Stimulated activated naive CD8-positive, alpha-beta T cell treated with anti-CD3 and anti-CD28 coated beads, Interleukin-15, Interleukin-2, amounts not matched to agents 100 ng/mL and 50 ng/mL, for 24 hours (primary cell): ENCODE results near the gene FAM76B.

ENCODE experiments used
- H3K27ac Mint-ChIP-seq: one replicate; pipeline ENCODE4 v1.8.0; 2021; ENCODE audit warnings: mild to moderate bottlenecking, mixed read lengths
- H3K27me3 Mint-ChIP-seq: one replicate; pipeline ENCODE4 v1.8.0; 2021; ENCODE audit warnings: mixed read lengths
- H3K36me3 Mint-ChIP-seq: one replicate; pipeline ENCODE4 v1.8.0; 2021; ENCODE audit warnings: low read depth, mixed read lengths
- H3K4me1 Mint-ChIP-seq: one replicate; pipeline ENCODE4 v1.8.0; 2021; ENCODE audit warnings: low read depth, mixed read lengths
- H3K4me3 Mint-ChIP-seq: one replicate; pipeline ENCODE4 v1.8.0; 2021; ENCODE audit warnings: mild to moderate bottlenecking, mixed read lengths
- H3K9me3 Mint-ChIP-seq: one replicate; pipeline ENCODE4 v1.8.0; 2021; ENCODE audit warnings: mixed read lengths

The FAM76B gene

DNA sequence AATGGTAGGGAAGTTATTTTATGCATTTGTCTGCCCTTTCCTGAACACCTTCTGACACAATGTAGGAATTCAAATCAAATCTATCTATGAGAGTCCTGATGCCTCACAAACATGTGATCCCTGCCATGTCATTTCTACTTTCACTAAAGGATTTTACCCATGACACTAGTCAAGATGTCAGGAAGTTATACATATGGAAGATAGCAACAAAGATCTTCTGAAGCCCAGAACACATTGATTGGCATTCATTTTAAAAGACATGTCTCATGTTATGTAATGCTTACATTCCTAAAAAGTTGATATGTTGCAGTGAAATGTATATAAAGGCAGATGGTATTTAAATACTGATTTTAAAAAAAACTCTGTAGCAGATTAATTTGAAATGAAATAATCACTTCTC, 61.5 kb downstream of the FAM76B start:
- H3K4me1 Mint-ChIP-seq, result no peaks in the 10 kb centered on the region
- H3K27me3 Mint-ChIP-seq, result no peaks in the 10 kb centered on the region
- no peaks in the 10 kb centered on the region for H3K9me3 Mint-ChIP-seq

DNA sequence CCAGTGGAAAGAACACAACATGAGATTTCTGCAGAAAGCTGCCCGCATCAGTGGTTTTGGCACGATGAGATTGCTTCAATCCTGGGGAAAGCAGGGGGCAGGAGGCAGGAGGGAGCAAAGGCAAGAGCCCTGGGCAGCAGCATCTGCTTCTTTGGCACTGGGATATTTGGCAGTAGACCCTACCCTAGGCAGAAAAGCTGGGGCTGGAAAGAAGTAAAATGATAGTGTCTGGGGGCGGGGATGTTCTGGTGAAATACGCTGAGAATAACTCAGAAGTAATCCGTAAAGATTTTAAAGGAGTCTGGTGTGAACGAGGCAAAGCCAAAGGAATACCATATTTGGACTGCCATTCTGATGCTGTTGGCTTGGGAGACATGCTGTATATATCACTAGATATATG, 62.0 kb downstream of the FAM76B start:
- H3K9me3 Mint-ChIP-seq, result no peaks in the 10 kb centered on the region
- no peak overlapping the region for H3K27ac Mint-ChIP-seq
- no peaks in the 10 kb centered on the region for H3K36me3 Mint-ChIP-seq
- H3K4me1 Mint-ChIP-seq, result no peaks in the 10 kb centered on the region
- H3K27me3 Mint-ChIP-seq, result no peaks in the 10 kb centered on the region
- no peak overlapping the region for H3K4me3 Mint-ChIP-seq

More for the DNA sequence above, 61.5 kb downstream of the FAM76B start:
- no peaks in the 10 kb centered on the region for H3K36me3 Mint-ChIP-seq
- H3K4me3 Mint-ChIP-seq, result no peak overlapping the region
- H3K27ac Mint-ChIP-seq, result no peak overlapping the region

DNA sequence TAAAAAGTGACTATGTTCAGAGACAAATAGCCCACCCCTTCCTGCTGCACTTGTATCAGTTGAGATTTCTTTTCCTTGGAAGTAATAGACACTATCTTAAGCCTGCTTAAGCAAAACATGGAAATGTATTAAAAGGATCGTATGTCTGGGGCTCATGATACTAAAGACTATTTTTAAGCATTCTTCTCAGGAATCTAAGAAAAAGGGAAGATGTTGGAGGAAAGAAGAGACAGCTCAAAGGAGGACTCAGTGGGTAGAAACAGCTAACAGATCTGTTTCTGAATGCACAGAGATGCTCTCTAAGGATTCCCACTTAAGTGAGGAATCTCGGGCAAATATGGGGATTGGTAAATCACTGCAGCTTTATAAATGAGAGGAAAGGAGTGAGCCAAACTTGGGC, 62.5 kb downstream of the FAM76B start:
- no peaks in the 10 kb centered on the region for H3K36me3 Mint-ChIP-seq
- H3K27me3 Mint-ChIP-seq, result no peaks in the 10 kb centered on the region
- no peaks in the 10 kb centered on the region for H3K4me1 Mint-ChIP-seq
- H3K9me3 Mint-ChIP-seq, result no peaks in the 10 kb centered on the region
- H3K4me3 Mint-ChIP-seq, result no peak overlapping the region
- no peak overlapping the region for H3K27ac Mint-ChIP-seq

DNA sequence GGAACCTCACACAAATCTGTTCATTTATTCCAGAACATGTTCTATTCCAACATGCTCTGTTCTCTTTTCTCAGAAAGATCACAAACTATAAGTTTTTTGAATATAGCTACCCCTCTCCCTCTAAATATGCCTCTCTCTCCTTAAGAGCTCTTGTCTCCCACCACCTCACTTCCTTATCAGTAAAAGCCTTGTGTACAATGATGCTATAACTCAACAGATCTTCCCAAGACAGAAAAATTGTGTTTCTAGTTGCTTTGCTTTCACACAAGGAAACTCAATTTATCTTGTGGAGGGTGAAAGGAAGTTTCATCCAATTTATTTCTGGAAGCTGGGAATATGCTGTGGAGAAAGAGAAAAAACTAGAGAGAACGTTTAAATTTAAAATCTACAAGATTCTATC, 64.4 kb downstream of the FAM76B start:
- Mint-ChIP-seq H3K4me1 (peaks cover 12% of the 10 kb centered on the region), H3K27me3 (no peaks in the 10 kb centered on the region), H3K36me3 (no peaks in the 10 kb centered on the region), H3K9me3 (no peaks in the 10 kb centered on the region), H3K4me3 (no peak overlapping the region), H3K27ac (no peak overlapping the region)

DNA sequence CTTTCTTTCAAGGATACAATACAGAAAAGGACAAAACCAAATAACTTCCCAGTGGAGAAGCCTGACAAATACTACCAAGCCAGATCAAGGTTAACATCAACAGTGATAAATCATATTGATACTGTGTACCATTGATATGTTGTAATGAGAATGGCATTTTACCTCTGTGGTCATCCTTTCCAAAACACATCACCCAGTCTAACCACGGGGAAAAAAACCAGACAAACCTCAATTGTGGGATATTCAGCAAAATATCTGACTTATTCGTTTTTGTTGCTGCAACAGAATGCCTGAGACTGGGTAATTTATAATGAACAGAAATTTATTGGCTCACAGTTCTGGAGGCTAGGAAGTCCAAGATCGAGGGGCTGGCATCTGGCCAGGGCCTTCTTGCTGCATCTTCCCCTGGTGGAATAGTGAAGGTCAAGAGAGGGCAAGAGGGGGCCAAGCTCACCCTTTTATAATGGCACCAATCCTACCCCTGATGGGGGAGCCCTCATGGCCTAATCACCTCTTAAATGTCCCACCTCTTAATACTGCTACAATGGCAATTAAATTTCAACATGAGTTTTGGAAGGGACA, 66.1 kb downstream of the FAM76B start:
- H3K4me3 Mint-ChIP-seq, result no peak overlapping the region
- H3K9me3 Mint-ChIP-seq, result no peaks in the 10 kb centered on the region
- H3K4me1 Mint-ChIP-seq, result peaks cover 25% of the 10 kb centered on the region
- H3K27ac Mint-ChIP-seq, result no peak overlapping the region
- H3K27me3 Mint-ChIP-seq, result no peaks in the 10 kb centered on the region
- no peaks in the 10 kb centered on the region for H3K36me3 Mint-ChIP-seq

DNA sequence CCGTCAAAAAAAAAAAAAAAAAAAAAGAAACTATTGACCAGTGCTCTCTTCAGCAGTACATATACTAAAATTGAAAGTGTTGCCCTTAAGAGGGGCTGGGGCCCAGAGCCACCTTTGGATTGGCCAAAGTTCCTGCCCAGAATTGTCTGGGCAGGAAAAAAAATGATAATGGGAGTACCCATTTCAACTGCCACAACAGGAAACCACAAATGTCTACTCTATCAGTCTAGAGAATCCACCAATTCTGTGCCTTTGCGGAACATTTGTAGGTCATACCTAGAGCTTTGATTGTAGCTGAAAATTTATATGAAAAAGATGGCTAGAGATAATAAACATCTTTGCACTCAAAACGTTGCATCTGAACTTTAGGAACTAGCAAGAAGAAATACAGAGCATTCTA, 69.4 kb downstream of the FAM76B start:
- Mint-ChIP-seq H3K27me3 (no peaks in the 10 kb centered on the region), H3K27ac (no peak overlapping the region), H3K36me3 (no peaks in the 10 kb centered on the region), H3K4me3 (no peak overlapping the region), H3K4me1 (peaks cover 51% of the 10 kb centered on the region), H3K9me3 (no peaks in the 10 kb centered on the region)
